ENCODE measurements around the gene DNLZ.
A peak's percentile ranks its signal among the peaks of the same experiment; 100 is the strongest.

The DNLZ gene

DNA sequence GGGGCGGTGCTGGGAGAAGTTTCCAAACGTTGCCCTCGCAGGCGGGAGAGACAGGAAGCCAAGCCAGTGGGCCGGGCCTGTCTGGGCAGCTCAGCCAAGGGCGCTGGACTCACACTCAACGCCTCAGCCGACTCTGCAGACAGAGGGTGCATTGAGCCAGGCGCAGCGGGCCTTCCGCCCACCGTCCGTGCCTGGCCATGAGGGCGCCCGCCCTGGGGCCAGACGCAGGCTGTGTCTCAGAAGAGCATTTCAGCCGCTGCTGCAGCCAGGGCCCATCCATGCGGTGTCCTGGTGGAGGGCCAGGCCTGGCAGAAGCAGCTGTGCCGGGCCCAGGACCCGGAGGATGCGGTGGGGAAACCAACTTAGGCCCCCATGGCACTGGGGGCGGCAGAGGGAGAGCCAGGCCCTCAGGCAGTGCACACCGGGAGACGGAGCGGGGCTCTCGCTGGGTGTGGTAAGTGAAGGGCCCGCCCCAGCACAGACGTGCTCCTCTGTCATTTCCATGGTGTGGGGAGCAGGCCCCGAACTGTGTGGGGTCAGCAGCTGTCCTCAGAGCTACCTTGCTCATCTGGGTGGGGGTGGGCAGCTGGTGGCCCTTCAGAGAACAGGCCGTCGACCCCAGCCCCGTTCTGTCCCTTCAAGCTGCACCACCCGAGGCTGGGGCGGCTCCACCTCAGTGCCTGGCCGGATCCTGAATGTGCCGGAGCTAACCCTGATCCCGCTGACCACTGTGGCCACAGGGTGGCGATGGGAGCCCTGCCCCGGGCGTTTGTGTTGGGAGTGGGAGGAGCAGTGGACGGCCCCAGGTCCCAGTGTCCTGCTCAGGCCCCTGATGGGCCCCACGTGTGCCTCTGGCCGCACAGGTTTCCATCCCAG, 18.0 kb downstream of the DNLZ start:
- DNase-seq (ENCODE audit: extremely low read depth in 1 of 2, low read depth in 1 of 2), result no peak

DNA sequence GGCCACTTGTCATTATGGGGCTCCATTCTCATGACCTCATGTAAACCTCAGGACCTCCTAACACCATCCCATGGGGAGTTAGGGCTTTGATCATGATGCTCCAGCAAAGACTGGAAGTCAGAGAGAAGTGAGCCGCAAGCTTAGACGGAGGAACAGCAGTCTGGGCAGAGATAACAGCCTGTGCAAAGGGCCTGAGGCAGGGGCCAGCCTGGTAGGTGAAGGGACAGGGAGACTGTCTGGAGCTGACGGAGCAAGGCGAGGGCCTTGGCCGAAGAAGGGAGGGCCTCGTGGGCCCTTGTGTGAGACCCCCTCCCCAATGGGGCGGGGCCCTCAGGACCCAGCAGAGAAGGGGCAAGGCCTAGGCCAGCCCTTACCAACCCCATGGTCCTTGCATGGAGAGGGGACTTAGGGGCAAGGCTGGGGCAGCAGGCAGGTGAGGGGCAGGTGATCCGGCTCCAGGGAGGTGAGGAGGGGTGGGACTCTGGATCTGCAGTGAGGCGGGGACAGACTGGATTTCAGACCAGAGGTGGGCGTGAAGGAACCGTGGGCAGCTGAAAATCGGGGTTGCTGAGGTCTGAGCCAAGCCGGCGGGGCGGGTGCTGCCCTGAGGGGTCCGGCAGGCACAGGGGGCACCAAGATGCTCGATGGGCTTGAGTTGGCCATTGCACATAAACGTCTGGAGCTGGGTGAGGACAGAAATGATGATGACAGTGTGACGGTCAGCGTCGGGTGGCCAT, 18.8 kb downstream of the DNLZ start:
- no peak for DNase-seq (ENCODE audit: extremely low read depth in 1 of 2, low read depth in 1 of 2)

- no peak for DNase-seq (ENCODE audit: extremely low read depth in 1 of 2, low read depth in 1 of 2)
These were observed 19.7 kb downstream of the DNLZ start for GRCh38 chr9:136343884-136344269.

DNA sequence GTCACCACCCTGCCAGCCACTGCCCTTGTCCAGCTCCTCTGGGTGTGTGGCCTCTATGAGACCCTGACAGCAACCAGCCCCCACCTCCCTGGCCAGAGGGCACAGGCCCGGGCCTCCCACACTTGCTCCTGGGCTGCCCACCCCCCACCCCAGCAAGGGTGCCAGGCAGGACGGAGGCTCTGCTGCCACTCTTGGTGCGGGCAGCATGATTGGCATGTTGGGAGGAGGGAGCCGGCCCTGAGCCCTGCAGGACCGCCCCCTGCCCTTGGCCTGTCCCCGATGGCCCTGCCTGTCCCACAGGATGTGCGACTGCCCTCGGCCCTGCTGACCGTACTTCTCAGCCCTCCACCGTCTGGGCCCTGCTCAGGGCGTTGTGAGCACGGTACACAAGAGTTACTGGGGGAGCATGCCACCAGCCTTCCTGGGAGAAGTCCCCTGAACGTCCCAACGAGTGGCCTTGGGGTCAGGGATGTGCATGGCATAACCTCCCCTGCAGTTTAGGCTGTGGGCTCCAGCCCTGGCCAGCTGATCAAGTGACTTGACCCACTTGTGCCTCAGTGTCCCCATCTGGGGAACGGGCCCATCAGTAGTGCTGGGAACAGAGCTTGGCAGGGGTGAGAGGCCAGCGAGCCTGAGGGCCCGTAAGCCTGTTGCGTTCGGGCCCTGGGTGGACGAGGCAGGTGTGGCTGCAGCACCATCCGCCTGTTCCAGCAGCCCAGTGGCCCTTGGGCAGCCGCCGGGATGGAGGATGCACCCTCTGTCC, 20.2 kb downstream of the DNLZ start:
- DNase-seq (ENCODE audit: extremely low read depth in 1 of 2, low read depth in 1 of 2), result no peak

DNA sequence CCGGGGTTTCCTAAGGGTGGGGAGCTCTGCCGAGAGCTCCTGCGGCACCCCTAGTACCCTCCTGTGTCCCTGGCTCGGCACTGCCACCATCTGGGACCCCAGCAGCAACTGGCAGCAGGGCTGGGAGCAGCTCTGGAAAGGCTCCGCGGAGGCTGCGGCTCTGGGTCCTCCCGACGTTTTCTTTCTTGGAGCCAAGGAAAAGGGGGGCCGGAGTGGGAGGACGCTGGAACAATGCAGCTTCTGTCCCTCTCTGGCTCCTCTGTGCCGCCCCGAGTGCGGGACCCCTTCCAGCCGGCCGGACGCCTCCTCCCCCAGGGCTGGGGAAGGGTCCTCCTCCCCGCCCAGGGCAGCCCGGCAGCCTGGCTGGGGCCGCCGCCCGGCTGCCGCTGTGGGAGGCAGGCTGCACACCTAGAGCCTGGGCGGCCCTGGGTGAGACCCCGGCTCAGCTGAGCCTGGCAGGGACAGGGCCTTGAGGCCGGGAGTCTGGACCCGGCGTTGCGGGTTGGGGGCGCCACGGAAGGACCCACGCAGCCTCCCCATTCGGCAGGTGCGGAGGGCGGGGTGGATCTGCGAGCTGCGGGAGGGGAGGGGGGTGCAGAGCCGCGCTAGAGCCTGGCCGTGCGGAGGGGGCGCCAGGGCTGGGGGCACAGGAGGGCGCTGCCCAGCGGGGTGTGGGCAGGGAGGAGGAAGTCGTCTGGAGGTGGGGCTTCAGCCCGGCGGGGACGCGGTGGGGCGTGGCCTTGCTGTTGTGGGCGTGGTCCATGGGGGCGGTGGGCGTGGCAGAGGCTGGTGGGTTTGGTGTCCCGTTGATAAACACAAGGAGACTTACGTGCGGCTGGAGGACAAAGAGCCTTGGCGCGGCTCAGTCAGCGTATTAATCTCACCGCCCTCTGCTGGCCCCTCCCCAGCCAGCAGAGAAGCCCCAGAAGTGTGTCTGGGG, 21.1 kb downstream of the DNLZ start:
- peak; percentile 47 to 61 for DNase-seq (ENCODE audit: extremely low read depth in 1 of 2, low read depth in 1 of 2)

DNA sequence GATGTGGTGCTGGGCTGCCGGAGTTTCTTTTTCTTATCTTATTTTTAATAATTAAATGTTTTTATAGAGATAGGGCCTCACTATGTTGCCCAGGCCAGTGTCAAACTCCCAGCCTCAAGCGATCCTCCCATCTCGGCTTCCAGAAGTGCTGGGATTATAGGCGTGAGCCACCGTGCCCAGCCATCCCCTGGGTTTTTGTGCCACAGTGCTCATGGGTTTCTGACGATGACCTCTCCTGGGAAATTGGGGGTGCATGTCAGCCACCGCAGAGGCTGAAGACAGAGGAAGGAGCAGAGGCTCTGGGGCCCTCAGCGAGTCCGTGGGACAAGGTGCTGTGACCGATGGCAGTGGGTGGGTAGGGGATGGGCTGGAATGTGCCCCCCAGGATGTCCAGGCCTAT, 21.8 kb downstream of the DNLZ start:
- DNase-seq (ENCODE audit: extremely low read depth in 1 of 2, low read depth in 1 of 2), result no peak

DNA sequence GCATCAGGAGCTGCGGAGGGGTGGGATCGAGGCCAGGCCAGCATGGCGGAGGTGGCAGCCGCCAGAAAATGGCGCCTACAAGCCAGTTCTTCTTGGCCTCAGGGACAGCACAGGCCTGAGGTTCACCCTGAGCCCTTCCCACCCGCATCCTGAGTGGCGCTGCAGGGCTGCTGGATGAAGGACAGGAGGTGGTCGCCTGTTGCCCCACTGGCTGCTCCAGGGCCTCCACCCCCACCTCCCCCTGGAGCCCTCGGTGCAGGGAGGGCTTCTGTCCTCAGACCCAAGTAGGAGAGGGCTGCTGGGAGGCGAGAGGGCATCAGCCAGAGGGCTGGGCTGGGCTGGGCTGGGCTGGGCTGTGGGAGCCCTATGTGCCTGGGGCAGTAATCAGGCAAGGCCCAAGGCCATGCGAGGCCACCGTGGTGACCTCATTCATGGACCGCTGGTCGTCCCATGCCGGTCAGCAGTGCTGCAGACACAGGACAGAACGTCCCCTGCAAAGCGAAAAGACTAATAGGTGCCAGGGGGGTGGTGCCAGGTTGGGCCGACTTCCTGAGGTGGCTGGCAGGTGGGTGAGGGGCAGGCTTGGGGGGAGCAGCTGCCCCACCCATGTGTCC, 22.4 kb downstream of the DNLZ start:
- no peak for DNase-seq (ENCODE audit: extremely low read depth in 1 of 2, low read depth in 1 of 2)

GRCh38 chr9:136340356-136341041, 23.0 kb downstream of the DNLZ start:
- no peak for DNase-seq (ENCODE audit: extremely low read depth in 1 of 2, low read depth in 1 of 2)

- DNase-seq (ENCODE audit: extremely low read depth in 1 of 2, low read depth in 1 of 2), result no peak
These were observed 23.6 kb downstream of the DNLZ start for GRCh38 chr9:136339958-136340310.

- DNase-seq (ENCODE audit: extremely low read depth in 1 of 2, low read depth in 1 of 2), result no peak
These were observed 24.2 kb downstream of the DNLZ start for GRCh38 chr9:136339173-136339957.

GRCh38 chr9:136338511-136338910, 25.0 kb downstream of the DNLZ start:
- DNase-seq (ENCODE audit: extremely low read depth in 1 of 2, low read depth in 1 of 2), result no peak

DNA sequence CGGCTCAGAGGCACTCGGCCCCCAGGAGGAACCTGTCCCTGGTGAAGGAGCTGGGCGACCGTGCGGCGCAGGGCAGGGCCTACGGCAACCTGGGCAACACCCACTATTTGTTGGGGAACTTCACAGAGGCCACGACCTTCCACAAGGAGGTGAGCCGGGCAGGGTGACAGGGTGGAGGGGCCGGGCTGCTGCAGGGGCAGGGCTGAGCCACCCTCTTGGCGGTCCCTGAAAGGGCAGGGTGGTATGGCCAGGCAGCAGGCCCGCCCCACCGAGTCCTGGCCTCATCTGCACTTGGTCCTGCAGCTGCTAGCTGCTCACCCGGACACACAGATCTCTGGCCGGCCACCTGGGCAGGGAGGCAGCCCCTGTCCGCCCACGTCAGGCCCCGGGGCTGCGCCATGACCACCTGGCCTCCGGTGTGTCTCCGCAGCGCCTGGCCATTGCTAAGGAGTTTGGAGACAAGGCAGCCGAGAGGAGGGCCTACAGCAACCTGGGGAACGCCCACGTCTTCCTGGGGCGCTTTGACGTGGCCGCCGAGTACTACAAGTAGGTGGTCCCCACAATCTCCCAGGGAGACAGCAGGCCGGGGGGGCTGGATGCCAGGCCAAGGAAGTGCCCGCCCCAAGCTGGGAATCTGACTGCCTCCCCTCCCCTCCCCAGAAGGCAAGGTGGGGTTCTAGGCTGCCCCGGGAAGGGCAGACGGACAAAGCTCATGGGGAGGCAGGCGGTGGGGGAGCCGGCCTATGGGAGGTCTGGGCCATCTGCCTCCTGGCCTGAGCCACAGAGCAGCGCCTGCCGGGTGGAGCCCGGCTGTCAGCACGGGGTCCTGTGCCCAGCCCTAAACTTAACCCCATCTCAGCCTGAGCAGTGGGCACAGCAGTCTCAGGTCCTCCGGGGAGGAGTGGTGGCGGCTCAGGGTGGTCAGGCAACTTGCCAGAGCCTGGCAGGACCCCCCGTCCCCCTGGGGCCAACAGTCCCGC, 25.8 kb downstream of the DNLZ start:
- DNase-seq (ENCODE audit: extremely low read depth in 1 of 2, low read depth in 1 of 2), result no peak

DNA sequence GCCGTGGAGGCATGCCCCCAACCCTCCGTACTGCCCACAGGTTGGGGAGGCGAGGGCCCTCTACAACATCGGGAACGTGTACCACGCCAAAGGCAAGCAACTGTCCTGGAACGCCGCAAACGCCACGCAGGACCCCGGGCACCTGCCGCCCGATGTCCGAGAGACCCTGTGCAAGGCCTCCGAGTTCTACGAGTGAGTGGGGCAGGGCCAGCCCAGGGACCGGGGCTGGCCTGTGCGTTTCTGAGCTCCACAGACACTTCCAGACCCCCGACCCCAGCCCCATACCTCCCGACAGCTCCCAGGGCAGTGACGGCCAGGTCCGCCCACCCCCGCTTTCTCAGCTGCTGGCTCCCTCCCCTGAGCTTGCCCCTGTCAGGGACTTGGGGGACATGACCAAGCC, 26.7 kb downstream of the DNLZ start:
- DNase-seq (ENCODE audit: extremely low read depth in 1 of 2, low read depth in 1 of 2), result no peak

DNA sequence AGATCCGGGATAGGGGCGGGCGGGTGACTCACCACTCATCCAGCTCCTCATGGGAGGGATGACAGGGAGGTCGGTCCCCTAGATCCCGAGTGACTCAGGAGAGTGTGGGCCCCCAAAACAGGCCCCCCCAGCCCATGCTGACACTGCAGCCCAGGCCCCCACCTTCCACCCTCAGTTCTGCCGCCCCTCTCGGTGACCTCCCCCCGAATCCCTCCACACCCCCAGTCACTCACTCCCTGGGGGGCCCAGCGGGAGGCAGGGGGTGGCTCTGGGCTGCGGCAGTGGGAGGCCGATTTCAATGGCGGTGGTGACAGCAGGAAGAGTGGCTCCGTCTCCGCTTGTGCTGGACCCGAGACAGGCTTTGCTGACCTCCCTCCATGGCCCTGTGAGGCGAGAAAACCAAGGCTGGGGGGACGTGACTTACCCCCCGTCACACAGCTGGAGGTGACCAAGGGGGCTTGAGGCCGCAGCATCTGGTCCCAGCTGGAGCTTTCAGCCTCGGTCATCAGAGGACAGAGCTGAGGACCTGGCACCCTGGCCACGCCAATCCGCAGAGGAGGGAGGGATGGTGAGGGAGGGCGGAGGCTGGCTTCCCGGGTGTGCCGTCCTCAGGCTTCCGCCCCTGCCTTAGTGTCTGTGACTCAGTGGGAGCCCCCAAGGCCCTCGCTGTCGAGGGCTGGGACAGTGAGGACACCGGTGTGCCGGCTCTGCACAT, 27.2 kb downstream of the DNLZ start:
- no peak for DNase-seq (ENCODE audit: extremely low read depth in 1 of 2, low read depth in 1 of 2)

- DNase-seq (ENCODE audit: extremely low read depth in 1 of 2, low read depth in 1 of 2), result no peak
These were observed 28.0 kb downstream of the DNLZ start for GRCh38 chr9:136335296-136336155.

DNA sequence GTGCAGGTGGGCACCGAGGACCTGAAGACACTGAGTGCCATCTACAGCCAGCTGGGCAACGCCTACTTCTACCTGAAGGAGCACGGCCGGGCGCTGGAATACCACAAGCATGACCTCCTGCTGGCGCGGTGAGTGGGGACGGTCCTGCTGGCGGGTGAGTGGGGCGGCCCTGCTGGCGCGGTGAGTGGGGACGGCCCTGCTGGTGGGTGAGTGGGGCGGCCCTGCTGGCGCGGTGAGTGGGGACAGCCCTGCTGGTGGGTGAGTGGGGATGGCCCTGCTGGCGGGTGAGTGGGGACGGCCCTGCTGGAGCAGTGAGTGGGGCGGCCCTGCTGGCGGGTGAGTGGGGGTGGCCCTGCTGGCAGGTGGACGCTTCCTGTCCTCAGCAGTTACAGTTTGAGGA, 29.0 kb downstream of the DNLZ start:
- no peak for DNase-seq (ENCODE audit: extremely low read depth in 1 of 2, low read depth in 1 of 2)
